Tibial nerve (tissue), 4 donors: ENCODE data around the gene TRMT2A.

Source experiments
- EP300 ChIP-seq, 2 donors: sonication (generic); formaldehyde crosslinking; IDR thresholded peaks; one replicate each; pipeline ENCODE4 v1.6.1; 2017; ENCODE audit warnings: antibody characterized with exemption in 2 of 2, mild to moderate bottlenecking in 1 of 2
- TF ChIP-seq, protein P1 (sequence below), 5 experiments: fragments of 200-600 bp in 3 of 5; fragments of 450-650 bp in 2 of 5; sonication (generic) in 3 of 5; IDR thresholded peaks; one replicate each; pipeline ENCODE4 v1.5.1; 2016 to 2019; ENCODE audit warnings: antibody characterized with exemption in 5 of 5, mild to moderate bottlenecking in 3 of 5, moderate library complexity in 2 of 5

DNA sequence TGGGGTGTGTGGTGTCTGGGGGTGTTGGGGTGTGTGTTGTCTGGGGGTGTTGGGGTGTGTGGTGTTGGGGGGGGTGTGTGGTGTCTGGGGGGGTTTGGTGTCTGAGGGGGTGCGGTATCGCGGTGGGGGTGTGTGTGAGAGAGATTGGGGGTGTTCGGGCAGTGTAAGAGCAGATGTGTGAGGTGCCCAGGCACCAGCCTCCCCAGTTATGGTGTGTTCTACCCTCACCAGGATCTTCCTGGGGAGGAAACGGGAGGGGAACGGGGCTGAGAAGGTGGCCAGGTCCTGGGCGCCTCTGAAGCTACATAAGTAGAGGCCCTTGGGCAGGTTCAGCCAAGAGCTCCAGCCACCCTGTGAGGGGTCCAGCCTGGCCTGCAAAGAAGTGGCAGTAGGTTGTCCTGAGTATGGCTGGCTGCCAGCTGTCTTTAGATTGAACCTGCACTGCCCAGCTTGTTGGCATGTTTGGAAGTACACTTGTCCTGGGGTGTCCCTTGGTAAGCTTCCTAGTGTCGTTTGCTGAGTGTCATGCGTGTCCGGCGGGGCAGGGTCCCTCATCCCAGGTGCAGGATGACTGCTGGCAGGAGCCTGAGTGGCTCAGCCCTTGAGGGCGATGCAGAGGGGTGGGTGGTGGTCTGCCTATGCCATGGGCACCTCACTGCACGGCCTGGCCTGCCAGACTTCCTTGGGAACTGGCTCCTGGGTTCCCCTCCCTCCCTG lies 6.5 kb upstream of the TRMT2A start:
- TF ChIP-seq, protein P1, sequence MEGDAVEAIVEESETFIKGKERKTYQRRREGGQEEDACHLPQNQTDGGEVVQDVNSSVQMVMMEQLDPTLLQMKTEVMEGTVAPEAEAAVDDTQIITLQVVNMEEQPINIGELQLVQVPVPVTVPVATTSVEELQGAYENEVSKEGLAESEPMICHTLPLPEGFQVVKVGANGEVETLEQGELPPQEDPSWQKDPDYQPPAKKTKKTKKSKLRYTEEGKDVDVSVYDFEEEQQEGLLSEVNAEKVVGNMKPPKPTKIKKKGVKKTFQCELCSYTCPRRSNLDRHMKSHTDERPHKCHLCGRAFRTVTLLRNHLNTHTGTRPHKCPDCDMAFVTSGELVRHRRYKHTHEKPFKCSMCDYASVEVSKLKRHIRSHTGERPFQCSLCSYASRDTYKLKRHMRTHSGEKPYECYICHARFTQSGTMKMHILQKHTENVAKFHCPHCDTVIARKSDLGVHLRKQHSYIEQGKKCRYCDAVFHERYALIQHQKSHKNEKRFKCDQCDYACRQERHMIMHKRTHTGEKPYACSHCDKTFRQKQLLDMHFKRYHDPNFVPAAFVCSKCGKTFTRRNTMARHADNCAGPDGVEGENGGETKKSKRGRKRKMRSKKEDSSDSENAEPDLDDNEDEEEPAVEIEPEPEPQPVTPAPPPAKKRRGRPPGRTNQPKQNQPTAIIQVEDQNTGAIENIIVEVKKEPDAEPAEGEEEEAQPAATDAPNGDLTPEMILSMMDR (IDR thresholded peaks at IDR 0.05), result no peak
- no peak for TF ChIP-seq EP300 (IDR thresholded peaks at IDR 0.05)
